HG02642 (cell line): ENCODE measurements around the gene ZNF281.
"Not testable (repeated sequence)": the region's sequence is repeated elsewhere in the genome, so short reads cannot be mapped to it uniquely, and the experiment has no call there.

Experiments used
- ATAC-seq: cut with Tn5 transposase; IDR thresholded peaks from one replicate; pipeline ENCODE4 v1.9.1; 2021; ENCODE audit warnings: mild to moderate bottlenecking; ENCODE audit not compliant: unreplicated experiment, poor library complexity

Gene ZNF281

GRCh38 chr1:200409761-200410565, at the start of gene ZNF281:
Gene ZNF281 (minus strand): TSS chr1:200410036. CDS start chr1:200409705, 331 bp downstream.
- ATAC-seq, result peak; percentile 97

- no peak for ATAC-seq
These were observed 48.9 kb upstream of the ZNF281 start for GRCh38 chr1:200458780-200459179.

GRCh38 chr1:200457810-200458209, 48.0 kb upstream of the ZNF281 start:
- no peak for ATAC-seq

- ATAC-seq, result no peak
These were observed 44.6 kb upstream of the ZNF281 start for GRCh38 chr1:200454425-200454824.

GRCh38 chr1:200453553-200453905, 43.7 kb upstream of the ZNF281 start:
- ATAC-seq, result no peak

- no peak for ATAC-seq
These were observed 43.2 kb upstream of the ZNF281 start for GRCh38 chr1:200452850-200453552.

GRCh38 chr1:200448034-200448762, 38.4 kb upstream of the ZNF281 start:
- ATAC-seq, result peak; percentile 87

- ATAC-seq, result no peak
These were observed 35.4 kb upstream of the ZNF281 start for GRCh38 chr1:200445213-200445612.

- no peak for ATAC-seq
These were observed 34.6 kb upstream of the ZNF281 start for GRCh38 chr1:200444478-200444877.

- no peak for ATAC-seq
These were observed 34.0 kb upstream of the ZNF281 start for GRCh38 chr1:200443860-200444259.

- no peak for ATAC-seq
These were observed 32.8 kb upstream of the ZNF281 start for GRCh38 chr1:200442537-200443156.

GRCh38 chr1:200442023-200442422, 32.2 kb upstream of the ZNF281 start:
- ATAC-seq, result no peak

- ATAC-seq, result no peak
These were observed 29.1 kb upstream of the ZNF281 start for GRCh38 chr1:200438911-200439310.

- not testable (repeated sequence) for ATAC-seq
These were observed 28.6 kb upstream of the ZNF281 start for GRCh38 chr1:200438413-200438812.

GRCh38 chr1:200437556-200438203, 27.8 kb upstream of the ZNF281 start:
- peak; percentile 57 for ATAC-seq

- no peak for ATAC-seq
These were observed 27.3 kb upstream of the ZNF281 start for GRCh38 chr1:200437088-200437487.

GRCh38 chr1:200436436-200436835, 26.6 kb upstream of the ZNF281 start:
- ATAC-seq, result no peak

GRCh38 chr1:200435200-200435780, 25.5 kb upstream of the ZNF281 start:
- no peak for ATAC-seq

GRCh38 chr1:200433586-200433985, 23.8 kb upstream of the ZNF281 start:
- ATAC-seq, result no peak

GRCh38 chr1:200432586-200432985, 22.8 kb upstream of the ZNF281 start:
- no peak for ATAC-seq
